ENCODE results near the gene ABCC4. TPM values are rescaled to one million over a fixed set of nuclear protein-coding genes. Genes with fewer than 3 reads are reported as not detected.

The ABCC4 gene
- total RNA-seq, 1 experiment from 2014 or later = 17.7 TPM

GRCh38 chr13:95231393-95231792, 69.9 kb downstream of the ABCC4 start:
- ATAC-seq = no peak
- H3K36me3 ChIP-seq (ENCODE audit: low read depth, low read length) = no peaks in the 10 kb centered on the region
- no peak overlapping the region for H3K4me2 ChIP-seq (ENCODE audit: low read length)
- ChIA-PET POLR2A (ENCODE audit: unreplicated experiment) (no interaction called here), CTCF (no interaction called here)
- intact Hi-C loops (cut with micrococcal nuclease) = no loop called here
- no peak overlapping the region for H3K27ac ChIP-seq (ENCODE audit: low read length)
- no peak for DNase-seq
- no peaks in the 10 kb centered on the region for H3K79me2 ChIP-seq (ENCODE audit: low read length)
- H3K9ac ChIP-seq (ENCODE audit: low read length) = no peak overlapping the region
- H3K9me2 ChIP-seq (replicated peaks; ENCODE audit: low read length) = no peaks in the 10 kb centered on the region
- H4K20me1 ChIP-seq (ENCODE audit: low read length) = no peaks in the 10 kb centered on the region
- BruUV-seq (replicated peaks) = no TSS peak
- no peaks in the 10 kb centered on the region for H3K9me3 ChIP-seq (ENCODE audit: low read length)
- TF ChIP-seq EZH2 (IDR thresholded peaks at IDR 0.05; ENCODE audit: low read length, unreplicated experiment) (no peak), EZH2phosphoT487 (IDR thresholded peaks at IDR 0.05; ENCODE audit: borderline replicate concordance, low read length) (no peak), CTCF (conservative IDR thresholded peaks at IDR 0.05; ENCODE audit: low read depth, low read length) (no peak)
- H3K4me3 ChIP-seq (ENCODE audit: low read length) = no peak overlapping the region
- no peaks in the 10 kb centered on the region for H3F3A ChIP-seq (ENCODE audit: low read length, unreplicated experiment)
- no peak overlapping the region for H2AFZ ChIP-seq (ENCODE audit: low read length)
- H3K27me3 ChIP-seq (ENCODE audit: low read length) = no peaks in the 10 kb centered on the region
- peaks cover 4% of the 10 kb centered on the region; the same call in 1 of the 2 replicates for H3K4me1 ChIP-seq (ENCODE audit: insufficient read depth, low read length)

GRCh38 chr13:95229855-95230254, 71.4 kb downstream of the ABCC4 start:
- no peak for TF ChIP-seq EZH2 (IDR thresholded peaks at IDR 0.05; ENCODE audit: low read length, unreplicated experiment)
- TF ChIP-seq CTCF (conservative IDR thresholded peaks at IDR 0.05; ENCODE audit: low read depth, low read length) = no peak
- TF ChIP-seq EZH2phosphoT487 (IDR thresholded peaks at IDR 0.05; ENCODE audit: borderline replicate concordance, low read length) = no peak
- DNase-seq = no peak
- H3K4me2 ChIP-seq (ENCODE audit: low read length) = no peak overlapping the region
- no peak overlapping the region for H3K27ac ChIP-seq (ENCODE audit: low read length)
- no peaks in the 10 kb centered on the region for H3K79me2 ChIP-seq (ENCODE audit: low read length)
- no peak for ATAC-seq
- H3K9me3 ChIP-seq (ENCODE audit: low read length) = no peaks in the 10 kb centered on the region
- H3K27me3 ChIP-seq (ENCODE audit: low read length) = no peaks in the 10 kb centered on the region
- CTCF ChIA-PET = no interaction called here
- H3K36me3 ChIP-seq (ENCODE audit: low read depth, low read length) = no peaks in the 10 kb centered on the region
- no peaks in the 10 kb centered on the region for H4K20me1 ChIP-seq (ENCODE audit: low read length)
- no TSS peak for BruUV-seq (replicated peaks)
- H3K9ac ChIP-seq (ENCODE audit: low read length) = no peak overlapping the region
- no peaks in the 10 kb centered on the region for H3F3A ChIP-seq (ENCODE audit: low read length, unreplicated experiment)
- peaks cover 12% of the 10 kb centered on the region; the same call in 1 of the 2 replicates for H3K4me1 ChIP-seq (ENCODE audit: insufficient read depth, low read length)
- H2AFZ ChIP-seq (ENCODE audit: low read length) = no peak overlapping the region
- H3K4me3 ChIP-seq (ENCODE audit: low read length) = no peak overlapping the region
- POLR2A ChIA-PET (ENCODE audit: unreplicated experiment) = no interaction called here
- no peaks in the 10 kb centered on the region for H3K9me2 ChIP-seq (replicated peaks; ENCODE audit: low read length)
- intact Hi-C loops (cut with micrococcal nuclease) = no loop called here

GRCh38 chr13:95228130-95228529, 73.1 kb downstream of the ABCC4 start:
- no peaks in the 10 kb centered on the region for H3K27me3 ChIP-seq (ENCODE audit: low read length)
- H3F3A ChIP-seq (ENCODE audit: low read length, unreplicated experiment) = no peaks in the 10 kb centered on the region
- H2AFZ ChIP-seq (ENCODE audit: low read length) = no peak overlapping the region
- H3K9me3 ChIP-seq (ENCODE audit: low read length) = no peaks in the 10 kb centered on the region
- H3K36me3 ChIP-seq (ENCODE audit: low read depth, low read length) = no peaks in the 10 kb centered on the region
- no peaks in the 10 kb centered on the region for H3K79me2 ChIP-seq (ENCODE audit: low read length)
- H3K4me1 ChIP-seq (ENCODE audit: insufficient read depth, low read length) = peaks cover 12% of the 10 kb centered on the region; the same call in 1 of the 2 replicates
- no peak for DNase-seq
- no peaks in the 10 kb centered on the region for H3K9me2 ChIP-seq (replicated peaks; ENCODE audit: low read length)
- CTCF ChIA-PET = no interaction called here
- no peak overlapping the region for H3K4me2 ChIP-seq (ENCODE audit: low read length)
- no peak for ATAC-seq
- no peak overlapping the region for H3K4me3 ChIP-seq (ENCODE audit: low read length)
- intact Hi-C loops (cut with micrococcal nuclease) = no loop called here
- TF ChIP-seq EZH2phosphoT487 (IDR thresholded peaks at IDR 0.05; ENCODE audit: borderline replicate concordance, low read length) = no peak
- TF ChIP-seq EZH2 (IDR thresholded peaks at IDR 0.05; ENCODE audit: low read length, unreplicated experiment) = no peak
- TF ChIP-seq CTCF (conservative IDR thresholded peaks at IDR 0.05; ENCODE audit: low read depth, low read length) = no peak
- H3K27ac ChIP-seq (ENCODE audit: low read length) = no peak overlapping the region
- BruUV-seq (replicated peaks) = no TSS peak
- POLR2A ChIA-PET (ENCODE audit: unreplicated experiment) = no interaction called here
- H4K20me1 ChIP-seq (ENCODE audit: low read length) = no peaks in the 10 kb centered on the region
- no peak overlapping the region for H3K9ac ChIP-seq (ENCODE audit: low read length)

All from PC-3 (cell line).